GM21526 (cell line): ENCODE measurements around the gene NCS1.

Source experiments
- ATAC-seq: cut with Tn5 transposase; IDR thresholded peaks from one replicate; pipeline ENCODE4 v1.9.1; 2021; ENCODE audit warnings: moderate library complexity; ENCODE audit not compliant: unreplicated experiment, low FRiP score

NCS1 gene

GRCh38 chr9:130147198-130147597 is 25.0 kb upstream of the NCS1 start:
- no peak for ATAC-seq

- no peak for ATAC-seq
Measured at GRCh38 chr9:130147910-130148309, 24.3 kb upstream of the NCS1 start.

- no peak for ATAC-seq
Measured at GRCh38 chr9:130149031-130149430, 23.2 kb upstream of the NCS1 start.

GRCh38 chr9:130149654-130150286 is 22.4 kb upstream of the NCS1 start:
- no peak for ATAC-seq

GRCh38 chr9:130150779-130151382 is 21.3 kb upstream of the NCS1 start:
- ATAC-seq, result no peak

GRCh38 chr9:130154816-130155215 is 17.4 kb upstream of the NCS1 start:
- ATAC-seq, result no peak

- no peak for ATAC-seq
Measured at GRCh38 chr9:130155647-130156046, 16.6 kb upstream of the NCS1 start.

- no peak for ATAC-seq
Measured at GRCh38 chr9:130156672-130157071, 15.5 kb upstream of the NCS1 start.

GRCh38 chr9:130157079-130157478 is 15.1 kb upstream of the NCS1 start:
- ATAC-seq, result no peak

- no peak for ATAC-seq
Measured at GRCh38 chr9:130158001-130158400, 14.2 kb upstream of the NCS1 start.

GRCh38 chr9:130159057-130159456 is 13.1 kb upstream of the NCS1 start:
- no peak for ATAC-seq

- no peak for ATAC-seq
Measured at GRCh38 chr9:130159915-130160670, 12.1 kb upstream of the NCS1 start.

GRCh38 chr9:130160862-130161470 is 11.2 kb upstream of the NCS1 start:
- ATAC-seq, result no peak

- no peak for ATAC-seq
Measured at GRCh38 chr9:130165579-130165978, 6.6 kb upstream of the NCS1 start.

GRCh38 chr9:130166399-130166798 is 5.8 kb upstream of the NCS1 start:
- no peak for ATAC-seq

- ATAC-seq, result no peak
Measured at GRCh38 chr9:130167927-130168326, 4.3 kb upstream of the NCS1 start.

GRCh38 chr9:130171226-130172148 is 717 bp upstream of the NCS1 start:
- no peak for ATAC-seq

GRCh38 chr9:130172858-130173665 is 858 bp downstream of the NCS1 start:
- no peak for ATAC-seq

GRCh38 chr9:130173666-130173983 is 1.4 kb downstream of the NCS1 start:
- no peak for ATAC-seq

GRCh38 chr9:130174025-130174424 is 1.8 kb downstream of the NCS1 start:
- ATAC-seq, result no peak
